Fibroblast of skin of right biceps (primary cell): ENCODE measurements around the gene DEGS2.

ENCODE experiments used
- DNase-seq: peaks from one replicate; pipeline ENCODE4 v3.0.0-alpha.2; 2013

DEGS2 gene

GRCh38 chr14:100108840-100109593 is 50.4 kb downstream of the DEGS2 start:
- peak; percentile 21 for DNase-seq

GRCh38 chr14:100108042-100108825 is 51.2 kb downstream of the DEGS2 start:
- DNase-seq = peak; percentile 58

GRCh38 chr14:100107236-100107635 is 52.2 kb downstream of the DEGS2 start:
- no peak for DNase-seq

GRCh38 chr14:100106250-100107112 is 53.0 kb downstream of the DEGS2 start:
- DNase-seq = no peak

GRCh38 chr14:100105357-100106169 is 53.9 kb downstream of the DEGS2 start:
- no peak for DNase-seq

GRCh38 chr14:100104523-100105300 is 54.7 kb downstream of the DEGS2 start:
- DNase-seq = peak; percentile 75

GRCh38 chr14:100104006-100104352 is 55.5 kb downstream of the DEGS2 start:
- DNase-seq = no peak

- peak; percentile 17 for DNase-seq
Measured at GRCh38 chr14:100103250-100104005, 56.0 kb downstream of the DEGS2 start.

- no peak for DNase-seq
Measured at GRCh38 chr14:100102156-100102785, 57.2 kb downstream of the DEGS2 start.

- no peak for DNase-seq
Measured at GRCh38 chr14:100100032-100100703, 59.3 kb downstream of the DEGS2 start.

- no peak for DNase-seq
Measured at GRCh38 chr14:100098171-100098570, 61.3 kb downstream of the DEGS2 start.

- DNase-seq = peak; percentile 69
Measured at GRCh38 chr14:100096656-100097055, 62.8 kb downstream of the DEGS2 start.
